ENCODE data around the gene NRGN.

NRGN gene

GRCh38 chr11:124745835-124746620 is 6.3 kb downstream of the NRGN start:
- Histone ChIP-seq H3K27me3 (peaks cover 91% of the 10 kb centered on the region), H3K36me3 (no peaks in the 10 kb centered on the region), H3K4me3 (ENCODE audit: low read depth in 1 of 2, low read length in 1 of 2) (peak overlapping the region; percentile 68 to 78), H3K4me1 (ENCODE audit: control insufficient read depth in 1 of 2, insufficient read depth in 1 of 2, low read depth in 1 of 2, low read length in 1 of 2) (peaks cover 11 to 16% of the 10 kb centered on the region in 2 experiments), H3K27ac (peak overlapping the region; percentile 63), H3K9me3 (no peaks in the 10 kb centered on the region)
- no peak for TF ChIP-seq CTCF (IDR thresholded peaks at IDR 0.05)

- no peaks in the 10 kb centered on the region for H3K36me3 ChIP-seq
- peak overlapping the region; percentile 68 to 78 for H3K4me3 ChIP-seq (ENCODE audit: low read depth in 1 of 2, low read length in 1 of 2)
- H3K27ac ChIP-seq, result peak overlapping the region; percentile 63
- TF ChIP-seq CTCF (IDR thresholded peaks at IDR 0.05), result no peak
- H3K9me3 ChIP-seq, result no peaks in the 10 kb centered on the region
- H3K4me1 ChIP-seq (ENCODE audit: control insufficient read depth in 1 of 2, insufficient read depth in 1 of 2, low read depth in 1 of 2, low read length in 1 of 2), result peaks cover 11 to 16% of the 10 kb centered on the region in 2 experiments
- H3K27me3 ChIP-seq, result peaks cover 91% of the 10 kb centered on the region
These were observed 7.0 kb downstream of the NRGN start for GRCh38 chr11:124746621-124747243.

GRCh38 chr11:124747406-124748099 is 7.8 kb downstream of the NRGN start:
- H3K36me3 ChIP-seq, result no peaks in the 10 kb centered on the region
- H3K9me3 ChIP-seq, result no peaks in the 10 kb centered on the region
- no peak overlapping the region for H3K27ac ChIP-seq
- no peak overlapping the region for H3K4me3 ChIP-seq (ENCODE audit: low read depth in 1 of 2, low read length in 1 of 2)
- no peak for TF ChIP-seq CTCF (IDR thresholded peaks at IDR 0.05)
- H3K27me3 ChIP-seq, result peaks cover 91% of the 10 kb centered on the region
- H3K4me1 ChIP-seq (ENCODE audit: control insufficient read depth in 1 of 2, insufficient read depth in 1 of 2, low read depth in 1 of 2, low read length in 1 of 2), result peaks cover 11 to 16% of the 10 kb centered on the region in 2 experiments

- Histone ChIP-seq H3K4me3 (ENCODE audit: low read depth in 1 of 2, low read length in 1 of 2) (no peak overlapping the region), H3K27me3 (peaks cover 90% of the 10 kb centered on the region), H3K36me3 (no peaks in the 10 kb centered on the region), H3K9me3 (no peaks in the 10 kb centered on the region), H3K27ac (no peak overlapping the region), H3K4me1 (ENCODE audit: control insufficient read depth in 1 of 2, insufficient read depth in 1 of 2, low read depth in 1 of 2, low read length in 1 of 2) (peaks cover 11 to 16% of the 10 kb centered on the region in 2 experiments)
- no peak for TF ChIP-seq CTCF (IDR thresholded peaks at IDR 0.05)
These were observed 8.3 kb downstream of the NRGN start for GRCh38 chr11:124748100-124748418.

GRCh38 chr11:124748481-124749343 is 9.0 kb downstream of the NRGN start:
- Histone ChIP-seq H3K9me3 (no peaks in the 10 kb centered on the region), H3K27me3 (peaks cover 86% of the 10 kb centered on the region), H3K4me1 (ENCODE audit: control insufficient read depth in 1 of 2, insufficient read depth in 1 of 2, low read depth in 1 of 2, low read length in 1 of 2) (peaks cover 11 to 16% of the 10 kb centered on the region in 2 experiments), H3K27ac (no peak overlapping the region), H3K36me3 (no peaks in the 10 kb centered on the region), H3K4me3 (ENCODE audit: low read depth in 1 of 2, low read length in 1 of 2) (no peak overlapping the region)
- TF ChIP-seq CTCF (IDR thresholded peaks at IDR 0.05), result no peak

Data from neutrophil (primary cell).